ENCODE results near the gene GPR101. TPM values are rescaled to one million over a fixed set of nuclear protein-coding genes. Genes with fewer than 3 reads are reported as not detected.

Gene GPR101
- total RNA-seq, 2 experiments from 2014 or later = not detected

GRCh38 chrX:137031517-137032340, 2.1 kb downstream of the GPR101 start:
- no peaks in the 10 kb centered on the region for H4K20me1 ChIP-seq (ENCODE audit: insufficient read depth, low read length)
- BruUV-seq (replicated peaks) = no TSS peak
- no peak for DNase-seq (ENCODE audit: low spot score)
- H3K9me3 ChIP-seq (ENCODE audit: low read length) = no peaks in the 10 kb centered on the region
- H3K4me2 ChIP-seq (ENCODE audit: low read length) = peak overlapping the region; percentile 9; the same call in 1 of the 2 replicates
- POLR2A ChIA-PET = no interaction called here
- intact Hi-C loops (cut with micrococcal nuclease; ENCODE audit: unreplicated experiment) = no loop called here
- no peak overlapping the region for H2AFZ ChIP-seq (ENCODE audit: low read length)
- H3K79me2 ChIP-seq (ENCODE audit: insufficient read depth, low read depth, low read length) = no peaks in the 10 kb centered on the region
- no peaks in the 10 kb centered on the region for H3K36me3 ChIP-seq (ENCODE audit: insufficient read depth, low read length)
- H3K4me3 ChIP-seq (ENCODE audit: low read depth, low read length, poor library complexity, severe bottlenecking) = no peak overlapping the region
- no peak overlapping the region for H3K27ac ChIP-seq (ENCODE audit: low read depth, low read length, poor library complexity, severe bottlenecking)
- CTCF ChIA-PET (ENCODE audit: unreplicated experiment) = interaction anchor here (0.5 kb wide), 1 partner anchor 437 kb away, joined by 3 read pairs; no protein-coding TSS in a partner anchor
- TF ChIP-seq CTCF (conservative IDR thresholded peaks at IDR 0.05; ENCODE audit: low read length) = no peak
- no peak for TF ChIP-seq EZH2phosphoT487 (IDR thresholded peaks at IDR 0.05; ENCODE audit: borderline replicate concordance, low read depth, low read length)
- no peaks in the 10 kb centered on the region for H3K4me1 ChIP-seq (ENCODE audit: insufficient read depth, low read length, poor library complexity, severe bottlenecking)
- no peaks in the 10 kb centered on the region for H3K9me2 ChIP-seq (ENCODE audit: insufficient read depth, low read length)

GRCh38 chrX:137031039-137031438, 2.8 kb downstream of the GPR101 start:
- ChIA-PET POLR2A (no interaction called here), CTCF (ENCODE audit: unreplicated experiment) (no interaction called here)
- H3K9me3 ChIP-seq (ENCODE audit: low read length) = no peaks in the 10 kb centered on the region
- no peak overlapping the region for H3K4me3 ChIP-seq (ENCODE audit: low read depth, low read length, poor library complexity, severe bottlenecking)
- H2AFZ ChIP-seq (ENCODE audit: low read length) = no peak overlapping the region
- BruUV-seq (replicated peaks) = no TSS peak
- no peak overlapping the region for H3K4me2 ChIP-seq (ENCODE audit: low read length)
- H3K79me2 ChIP-seq (ENCODE audit: insufficient read depth, low read depth, low read length) = no peaks in the 10 kb centered on the region
- no peaks in the 10 kb centered on the region for H3K4me1 ChIP-seq (ENCODE audit: insufficient read depth, low read length, poor library complexity, severe bottlenecking)
- no peaks in the 10 kb centered on the region for H3K36me3 ChIP-seq (ENCODE audit: insufficient read depth, low read length)
- H3K27ac ChIP-seq (ENCODE audit: low read depth, low read length, poor library complexity, severe bottlenecking) = no peak overlapping the region
- no peak for TF ChIP-seq CTCF (conservative IDR thresholded peaks at IDR 0.05; ENCODE audit: low read length)
- TF ChIP-seq EZH2phosphoT487 (IDR thresholded peaks at IDR 0.05; ENCODE audit: borderline replicate concordance, low read depth, low read length) = no peak
- DNase-seq (ENCODE audit: low spot score) = no peak
- no peaks in the 10 kb centered on the region for H3K9me2 ChIP-seq (ENCODE audit: insufficient read depth, low read length)
- no peaks in the 10 kb centered on the region for H4K20me1 ChIP-seq (ENCODE audit: insufficient read depth, low read length)
- intact Hi-C loops (cut with micrococcal nuclease; ENCODE audit: unreplicated experiment) = no loop called here

GRCh38 chrX:137028699-137029098, 5.1 kb downstream of the GPR101 start:
- TF ChIP-seq EZH2phosphoT487 (IDR thresholded peaks at IDR 0.05; ENCODE audit: borderline replicate concordance, low read depth, low read length) (no peak), CTCF (conservative IDR thresholded peaks at IDR 0.05; ENCODE audit: low read length) (no peak)
- POLR2A ChIA-PET = no interaction called here
- no peak for DNase-seq (ENCODE audit: low spot score)
- H3K4me2 ChIP-seq (ENCODE audit: low read length) = no peak overlapping the region
- BruUV-seq (replicated peaks) = no TSS peak
- H3K36me3 ChIP-seq (ENCODE audit: insufficient read depth, low read length) = no peaks in the 10 kb centered on the region
- intact Hi-C loops (cut with micrococcal nuclease; ENCODE audit: unreplicated experiment) = no loop called here
- no peak overlapping the region for H3K4me3 ChIP-seq (ENCODE audit: low read depth, low read length, poor library complexity, severe bottlenecking)
- no peak overlapping the region for H3K27ac ChIP-seq (ENCODE audit: low read depth, low read length, poor library complexity, severe bottlenecking)
- H3K9me3 ChIP-seq (ENCODE audit: low read length) = no peaks in the 10 kb centered on the region
- no peaks in the 10 kb centered on the region for H3K9me2 ChIP-seq (ENCODE audit: insufficient read depth, low read length)
- H3K4me1 ChIP-seq (ENCODE audit: insufficient read depth, low read length, poor library complexity, severe bottlenecking) = no peaks in the 10 kb centered on the region
- no peak overlapping the region for H2AFZ ChIP-seq (ENCODE audit: low read length)
- no peaks in the 10 kb centered on the region for H4K20me1 ChIP-seq (ENCODE audit: insufficient read depth, low read length)
- CTCF ChIA-PET (ENCODE audit: unreplicated experiment) = no interaction called here
- no peaks in the 10 kb centered on the region for H3K79me2 ChIP-seq (ENCODE audit: insufficient read depth, low read depth, low read length)
